WI38 (cell line): Measurements from ENCODE around the gene AP1S1.
A peak's percentile ranks its signal among the peaks of the same experiment; 100 is the strongest.
"Not testable (repeated sequence)": the region's sequence is repeated elsewhere in the genome, so short reads cannot be mapped to it uniquely, and the experiment has no call there.

Experiments
- H3K4me3 ChIP-seq: 2 replicates; pipeline ENCODE4 v1.5.1; 2011; ENCODE audit warnings: low read depth, mild to moderate bottlenecking, control low read depth, low read length
- TF ChIP-seq, protein P1 (sequence below): IDR thresholded peaks from 2 replicates; pipeline ENCODE4 v1.5.1; 2012; ENCODE audit warnings: low read depth, mild to moderate bottlenecking, control low read depth, low read length

Gene AP1S1

DNA sequence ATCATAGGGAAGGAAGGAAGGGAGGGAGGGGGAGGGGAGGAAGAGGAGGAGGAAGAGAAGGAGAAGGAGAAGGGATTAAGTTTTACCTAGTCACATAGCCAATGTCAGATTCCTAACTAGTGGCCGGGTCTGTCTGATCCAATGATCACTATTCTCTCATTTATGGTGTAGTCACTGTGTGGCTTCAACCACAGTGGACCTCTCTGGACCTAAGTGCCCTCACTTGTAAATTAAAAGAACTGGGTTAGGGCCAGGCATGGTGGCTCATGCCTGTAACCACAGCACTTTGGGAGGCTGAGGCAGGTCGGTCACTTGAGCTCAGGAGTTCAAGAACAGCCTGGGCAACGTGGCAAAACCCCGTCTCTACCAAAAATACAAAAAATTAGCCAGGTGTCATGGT, 34.0 kb upstream of the AP1S1 start:
- no peak overlapping the region for H3K4me3 ChIP-seq
- TF ChIP-seq, protein P1, sequence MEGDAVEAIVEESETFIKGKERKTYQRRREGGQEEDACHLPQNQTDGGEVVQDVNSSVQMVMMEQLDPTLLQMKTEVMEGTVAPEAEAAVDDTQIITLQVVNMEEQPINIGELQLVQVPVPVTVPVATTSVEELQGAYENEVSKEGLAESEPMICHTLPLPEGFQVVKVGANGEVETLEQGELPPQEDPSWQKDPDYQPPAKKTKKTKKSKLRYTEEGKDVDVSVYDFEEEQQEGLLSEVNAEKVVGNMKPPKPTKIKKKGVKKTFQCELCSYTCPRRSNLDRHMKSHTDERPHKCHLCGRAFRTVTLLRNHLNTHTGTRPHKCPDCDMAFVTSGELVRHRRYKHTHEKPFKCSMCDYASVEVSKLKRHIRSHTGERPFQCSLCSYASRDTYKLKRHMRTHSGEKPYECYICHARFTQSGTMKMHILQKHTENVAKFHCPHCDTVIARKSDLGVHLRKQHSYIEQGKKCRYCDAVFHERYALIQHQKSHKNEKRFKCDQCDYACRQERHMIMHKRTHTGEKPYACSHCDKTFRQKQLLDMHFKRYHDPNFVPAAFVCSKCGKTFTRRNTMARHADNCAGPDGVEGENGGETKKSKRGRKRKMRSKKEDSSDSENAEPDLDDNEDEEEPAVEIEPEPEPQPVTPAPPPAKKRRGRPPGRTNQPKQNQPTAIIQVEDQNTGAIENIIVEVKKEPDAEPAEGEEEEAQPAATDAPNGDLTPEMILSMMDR = no peak

GRCh38 chr7:101121631-101121990, 32.7 kb upstream of the AP1S1 start:
- H3K4me3 ChIP-seq = not testable (repeated sequence)

DNA sequence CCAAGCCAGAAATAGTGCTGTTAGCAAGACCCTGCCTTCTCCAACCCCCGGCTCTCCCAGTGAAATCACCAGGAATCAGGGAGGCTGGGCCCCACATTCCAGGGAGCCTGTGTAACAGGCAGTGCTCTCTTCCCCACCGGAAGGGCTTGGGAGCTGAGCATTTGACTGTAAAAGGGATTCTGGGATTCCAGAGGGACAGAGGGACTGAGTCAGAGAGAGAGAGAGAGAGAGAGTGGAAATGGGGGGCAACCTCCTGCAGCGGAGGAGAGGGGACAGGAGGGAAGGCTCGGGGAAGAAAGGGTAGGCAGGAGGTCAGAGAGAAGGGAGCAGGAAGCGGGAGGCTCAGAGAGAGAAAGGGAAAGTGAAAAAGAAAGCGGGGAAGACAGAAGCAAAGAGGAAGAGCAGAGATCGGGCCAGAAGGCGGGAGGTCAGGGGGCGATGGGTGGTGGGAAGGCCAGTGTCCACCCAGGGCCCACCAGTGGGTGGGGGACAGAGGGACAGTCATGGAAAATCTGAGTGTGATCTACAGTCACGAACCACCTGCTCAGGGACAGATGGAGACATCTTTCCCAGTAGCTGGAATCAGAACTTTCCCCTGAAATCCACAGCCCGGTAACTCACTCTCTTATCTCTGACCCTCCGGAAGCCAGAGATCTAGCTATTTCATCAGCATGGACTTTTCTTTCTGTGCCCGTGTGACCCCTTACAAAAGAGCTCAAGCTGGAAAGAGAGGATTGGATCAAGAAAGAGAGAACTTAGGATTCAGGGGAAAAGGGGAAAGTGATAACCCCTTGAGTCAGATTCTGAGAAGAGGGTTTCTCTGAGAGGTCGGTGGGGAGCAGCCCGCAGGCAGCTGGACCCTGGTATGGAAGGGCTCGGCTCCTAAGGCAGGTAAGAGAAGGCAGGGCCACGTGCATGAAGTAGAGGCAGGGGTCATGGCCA, 32.0 kb upstream of the AP1S1 start:
- H3K4me3 ChIP-seq = peak overlapping the region; percentile 52
- TF ChIP-seq, protein P1 = no peak

DNA sequence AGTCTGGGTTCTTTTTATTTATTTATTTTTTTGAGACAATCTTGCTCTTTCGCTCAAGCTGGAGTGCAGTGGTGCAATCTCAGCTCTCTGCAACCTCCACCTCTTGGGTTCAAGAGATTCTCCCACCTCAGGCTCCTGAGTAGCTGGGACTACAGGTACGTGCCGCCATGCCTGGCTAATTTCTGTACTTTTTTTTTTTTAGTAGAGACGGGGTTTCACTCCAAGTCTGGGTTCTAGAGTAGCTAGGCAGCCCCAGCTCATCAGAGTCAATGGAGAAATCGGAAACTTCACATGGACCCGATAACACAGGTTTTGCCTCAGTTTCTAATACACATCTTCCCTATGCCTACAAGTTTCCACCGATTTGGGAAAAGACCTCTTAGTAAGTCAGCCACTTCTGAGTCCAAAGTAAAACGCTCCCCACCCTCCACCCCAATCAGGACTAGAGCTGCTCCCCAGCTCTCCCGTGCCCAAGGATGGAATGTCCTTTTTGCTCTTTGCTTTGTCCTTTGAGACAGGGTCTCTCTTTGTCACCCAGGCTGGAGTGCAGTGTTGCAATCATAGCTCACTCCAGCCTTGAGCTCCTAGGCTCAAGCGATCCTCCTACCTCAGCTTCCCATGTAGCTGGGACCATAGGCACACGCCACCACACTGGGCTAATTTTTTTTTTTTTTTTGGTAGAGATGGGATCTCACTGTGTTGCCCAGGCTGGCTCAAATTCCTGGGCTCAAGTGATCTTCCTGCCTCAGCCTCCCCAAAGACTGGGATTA, 31.2 kb upstream of the AP1S1 start:
- TF ChIP-seq, protein P1 = no peak
- peak overlapping the region; percentile 52; the same call in 1 of the 2 replicates for H3K4me3 ChIP-seq

- TF ChIP-seq, protein P1 = no peak
- H3K4me3 ChIP-seq = no peak overlapping the region
Observed at GRCh38 chr7:101123703-101124068, 30.6 kb upstream of the AP1S1 start.

DNA sequence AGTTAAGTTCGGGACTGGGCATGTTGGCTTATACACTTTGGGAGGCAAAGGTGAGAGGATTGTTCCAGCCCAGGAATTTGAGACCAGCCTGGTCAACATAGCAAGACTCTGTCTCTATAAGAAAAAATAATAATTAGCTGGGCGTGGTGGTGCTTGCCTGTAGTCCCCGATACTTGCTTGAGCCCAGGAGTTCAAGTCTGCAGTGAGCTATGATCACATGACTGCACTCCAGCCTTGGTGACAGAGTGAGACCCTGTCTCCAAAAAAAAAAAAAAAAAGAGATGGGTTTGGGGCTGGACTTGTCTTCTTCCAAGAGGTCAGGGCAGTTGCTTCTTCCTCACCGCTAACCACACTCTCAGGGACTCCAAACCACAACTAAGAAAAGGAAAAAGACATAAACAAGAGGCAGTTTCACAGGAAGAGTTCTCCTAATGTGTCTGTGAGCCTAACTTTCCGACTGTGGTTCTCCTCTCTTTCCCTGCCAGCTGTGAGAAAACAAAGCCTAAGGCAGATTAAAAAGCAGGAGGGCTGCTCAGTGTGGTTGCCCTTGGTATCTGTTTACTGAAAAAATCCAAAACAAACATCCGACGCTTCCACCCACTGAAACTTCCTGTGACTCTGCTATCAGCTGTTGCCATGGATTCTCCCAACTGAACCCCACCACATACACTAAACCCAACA, 29.8 kb upstream of the AP1S1 start:
- no peak overlapping the region for H3K4me3 ChIP-seq
- TF ChIP-seq, protein P1 = no peak

DNA sequence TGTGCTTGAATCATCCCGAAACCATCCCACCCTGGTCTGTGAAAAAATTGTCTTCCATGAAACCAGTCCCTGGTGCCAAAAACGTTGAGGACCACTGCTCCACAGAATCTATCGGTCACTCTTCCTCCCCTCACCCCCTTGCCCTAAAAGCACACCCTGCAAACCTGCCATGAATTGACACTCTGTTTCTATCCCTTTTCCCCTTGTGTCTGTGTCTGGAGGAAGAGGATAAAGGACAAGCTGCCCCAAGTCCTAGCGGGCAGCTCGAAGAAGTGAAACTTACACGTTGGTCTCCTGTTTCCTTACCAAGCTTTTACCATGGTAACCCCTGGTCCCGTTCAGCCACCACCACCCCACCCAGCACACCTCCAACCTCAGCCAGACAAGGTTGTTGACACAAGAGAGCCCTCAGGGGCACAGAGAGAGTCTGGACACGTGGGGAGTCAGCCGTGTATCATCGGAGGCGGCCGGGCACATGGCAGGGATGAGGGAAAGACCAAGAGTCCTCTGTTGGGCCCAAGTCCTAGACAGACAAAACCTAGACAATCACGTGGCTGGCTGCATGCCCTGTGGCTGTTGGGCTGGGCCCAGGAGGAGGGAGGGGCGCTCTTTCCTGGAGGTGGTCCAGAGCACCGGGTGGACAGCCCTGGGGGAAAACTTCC, 28.2 kb upstream of the AP1S1 start:
- H3K4me3 ChIP-seq = no peak overlapping the region
- TF ChIP-seq, protein P1 = no peak
